HCT116 (cell line): ENCODE results near the gene ANO2. TPM values are rescaled to one million over a fixed set of nuclear protein-coding genes. Genes with fewer than 3 reads are reported as not detected.
"Not testable (repeated sequence)": the region's sequence is repeated elsewhere in the genome, so short reads cannot be mapped to it uniquely, and the experiment has no call there.

Experiments used
- ATAC-seq: fragments of 200-7000 bp; cut with Tn5 transposase; 2 replicates; pipeline ENCODE4 v1.9.1; 2020; ENCODE audit warnings: mild to moderate bottlenecking, moderate library complexity
- BruUV-seq: library from RNA; stranded (reverse); fragments of 400-500 nt; replicated peaks from 2 replicates; lab custom pipeline; 2021; lab: Mats Ljungman, UMichigan
- CTCF ChIA-PET: fragments of 300-600 bp; sonication (Branson Sonifier 250); formaldehyde crosslinking; loops from one replicate; lab custom pipeline; 2021; ENCODE audit warnings: antibody characterized with exemption; lab: Charles Lee
- POLR2A ChIA-PET: fragments of 300-600, 350-600 bp; sonication (Branson Sonifier 250); formaldehyde crosslinking; loops from one replicate; lab custom pipeline; 2021; ENCODE audit warnings: antibody characterized with exemption; lab: Charles Lee
- RAD21 ChIA-PET, 2 experiments: fragments of 300-600 bp; sonication (Branson Sonifier 250); formaldehyde crosslinking; loops; one replicate each; lab custom pipeline; 2023; ENCODE audit warnings: low total read pairs in 2 of 2; ENCODE audit not compliant: uncharacterized antibody in 2 of 2, unreplicated experiment in 2 of 2, low non-redundant PET in 1 of 2; lab: Charles Lee
- DNase-seq: peaks from one replicate; pipeline ENCODE4 v3.0.0-alpha.2; 2010; ENCODE audit warnings: low read depth, low spot score
- H2AFZ ChIP-seq: fragments of 200-600 bp; shearing (Covaris generic), sonication (generic); 2 replicates; pipeline ENCODE4 v1.6.1; 2017; ENCODE audit warnings: low read depth, mixed run types, mixed read lengths, antibody characterized with exemption, low read length; ENCODE audit not compliant: poor library complexity, severe bottlenecking
- H3K27ac ChIP-seq: 2 replicates; pipeline ENCODE4 v1.5.1; 2012; ENCODE audit warnings: low read depth, low read length
- H3K27me3 ChIP-seq: fragments of 200-600 bp; sonication (generic); 2 replicates; pipeline ENCODE4 v1.6.1; 2016; ENCODE audit warnings: mixed run types, low read length, mixed read lengths; ENCODE audit not compliant: insufficient read depth
- H3K36me3 ChIP-seq, 2 experiments: fragments of 200-500 bp in 1 of 2; fragments of 200-600 bp in 1 of 2; sonication (Bioruptor generic) in 1 of 2; sonication (generic) in 1 of 2; 2 replicates each; pipeline versions ENCODE4 v1.5.1 to v1.6.1; 2014 to 2016; ENCODE audit warnings: low read length in 2 of 2, inconsistent platforms in 1 of 2, mixed read lengths in 1 of 2, mixed run types in 1 of 2; ENCODE audit not compliant: insufficient read depth in 2 of 2, control insufficient read depth in 1 of 2
- H3K4me1 ChIP-seq, 2 experiments: fragments of 200-600 bp in 1 of 2; sonication (generic) in 1 of 2; 2 replicates each; pipeline versions ENCODE4 v1.5.1 to v1.6.1; 2012 to 2017; ENCODE audit warnings: low read length in 2 of 2, inconsistent platforms in 1 of 2, mild to moderate bottlenecking in 1 of 2, mixed read lengths in 1 of 2, mixed run types in 1 of 2, moderate library complexity in 1 of 2; ENCODE audit not compliant: insufficient read depth in 2 of 2, control insufficient read depth in 1 of 2
- H3K4me2 ChIP-seq: fragments of 200-600 bp; sonication (generic); 2 replicates; pipeline ENCODE4 v1.6.1; 2017; ENCODE audit warnings: mixed run types, low read length, mixed read lengths
- H3K4me3 ChIP-seq, 2 experiments: fragments of 200-600 bp in 1 of 2; sonication (generic) in 1 of 2; replicated peaks in 1 of 2; 2 replicates each; pipeline ENCODE4 v1.5.1; 2011 to 2016; ENCODE audit warnings: low read length in 2 of 2, control low read depth in 1 of 2, low read depth in 1 of 2, mild to moderate bottlenecking in 1 of 2, mixed read lengths in 1 of 2, mixed run types in 1 of 2
- H3K79me2 ChIP-seq: fragments of 200-600 bp; sonication (generic); 2 replicates; pipeline ENCODE4 v1.6.1; 2017; ENCODE audit warnings: mild to moderate bottlenecking, mixed run types, low read length, moderate library complexity, mixed read lengths; ENCODE audit not compliant: insufficient read depth
- H3K9ac ChIP-seq: fragments of 200-600 bp; sonication (generic); 2 replicates; pipeline ENCODE4 v1.6.1; 2016; ENCODE audit warnings: low read length, mixed read lengths
- H3K9me2 ChIP-seq: fragments of 200-600 bp; sonication (generic), shearing (Covaris generic); 2 replicates; pipeline ENCODE4 v1.6.1; 2017; ENCODE audit warnings: mixed run types, mild to moderate bottlenecking, moderate library complexity; ENCODE audit not compliant: insufficient read depth
- H3K9me3 ChIP-seq, 2 experiments: fragments of 200-500 bp in 1 of 2; fragments of 200-600 bp in 1 of 2; sonication (Bioruptor generic) in 1 of 2; sonication (generic) in 1 of 2; 2 replicates each; pipeline ENCODE4 v1.6.1; 2014 to 2017; ENCODE audit warnings: low read length in 2 of 2, mixed read lengths in 2 of 2, inconsistent platforms in 1 of 2, low read depth in 1 of 2, mild to moderate bottlenecking in 1 of 2, mixed run types in 1 of 2, moderate library complexity in 1 of 2; ENCODE audit not compliant: control insufficient read depth in 1 of 2, insufficient read depth in 1 of 2
- H4K20me1 ChIP-seq: fragments of 200-600 bp; sonication (generic), shearing (Covaris generic); 2 replicates; pipeline ENCODE4 v1.6.1; 2017; ENCODE audit warnings: mixed run types, mild to moderate bottlenecking, moderate library complexity; ENCODE audit not compliant: insufficient read depth
- CEBPB ChIP-seq: IDR thresholded peaks from 2 replicates; pipeline ENCODE4 v1.6.1; 2012; ENCODE audit warnings: low read depth
- EZH2 ChIP-seq: fragments of 200-600 bp; sonication (generic); IDR thresholded peaks from 2 replicates; pipeline ENCODE4 v1.6.1; 2017; ENCODE audit warnings: antibody characterized with exemption, mixed run types
- EZH2phosphoT487 ChIP-seq: fragments of 200-600 bp; IDR thresholded peaks from 2 replicates; pipeline ENCODE4 v1.6.1; 2018; ENCODE audit warnings: antibody characterized with exemption, borderline replicate concordance
- POLR2AphosphoS5 ChIP-seq: IDR thresholded peaks from 2 replicates; pipeline ENCODE4 v1.6.1; 2011; ENCODE audit warnings: mild to moderate bottlenecking, low read depth, low read length, moderate library complexity
- SP1 ChIP-seq: IDR thresholded peaks from 2 replicates; pipeline ENCODE4 v1.6.1; 2012; ENCODE audit warnings: low read depth
- TCF7L2 ChIP-seq: IDR thresholded peaks from 2 replicates; pipeline ENCODE4 v1.7.0; 2011; ENCODE audit warnings: borderline replicate concordance, inconsistent platforms; ENCODE audit not compliant: insufficient read depth, insufficient read length; ENCODE audit errors: extremely low read depth
- ZNF274 ChIP-seq: fragments of 200-500 bp; sonication (Bioruptor generic); IDR thresholded peaks from 2 replicates; pipeline ENCODE4 v1.6.1; 2014; ENCODE audit warnings: mild to moderate bottlenecking, low read depth, low read length, inconsistent platforms
- intact Hi-C: fragments of 100-400 bp; cut with micrococcal nuclease; formaldehyde crosslinking; loops from 2 replicates; pipeline ENCODE4 v1.10.0; 2022
- total RNA-seq: library from RNA; stranded (reverse); gene quantifications from one replicate; pipeline ENCODE4 v1.2.1, GENCODE V29; 2021; ENCODE audit not compliant: unreplicated experiment
- TF ChIP-seq, protein P1 (sequence below): IDR thresholded peaks from 2 replicates; pipeline ENCODE4 v1.6.1; 2011; ENCODE audit warnings: mild to moderate bottlenecking, low read length, moderate library complexity; ENCODE audit not compliant: insufficient replicate concordance; ENCODE audit errors: extremely low read depth
- TF ChIP-seq, protein P2 (sequence below): IDR thresholded peaks from 2 replicates; pipeline ENCODE4 v1.6.1; 2012

The ANO2 gene
- total RNA-seq, 1 experiment from 2014 or later = not detected

DNA sequence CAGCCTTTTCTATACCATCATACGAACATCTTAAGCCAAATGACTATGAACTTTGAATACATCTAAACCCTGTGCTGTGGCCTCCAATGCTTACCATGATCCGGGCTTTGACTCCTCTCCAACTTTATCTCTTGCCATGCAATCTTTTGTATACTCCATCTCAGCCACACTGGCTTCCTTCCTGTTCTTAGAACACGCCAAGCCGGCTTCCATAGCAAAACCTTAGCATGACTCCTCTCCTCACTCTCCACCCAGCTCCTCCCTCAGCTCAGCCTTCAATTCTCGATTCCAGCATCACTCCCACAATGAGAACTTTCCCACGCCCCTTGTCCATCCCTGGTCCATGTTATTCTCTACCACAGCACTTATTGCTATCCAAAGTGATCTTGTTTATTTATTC lies 284.8 kb downstream of the ANO2 start:
- Histone ChIP-seq H3K4me2 (no peak overlapping the region), H2AFZ (no peak overlapping the region), H3K4me3 (no peak overlapping the region), H3K27ac (no peak overlapping the region), H3K9me3 (no peaks in the 10 kb centered on the region), H3K4me1 (no peaks in the 10 kb centered on the region), H4K20me1 (no peaks in the 10 kb centered on the region), H3K27me3 (peaks cover 14% of the 10 kb centered on the region), H3K79me2 (no peaks in the 10 kb centered on the region), H3K9ac (no peak overlapping the region), H3K9me2 (no peaks in the 10 kb centered on the region), H3K36me3 (no peaks in the 10 kb centered on the region)
- DNase-seq (no peak), ATAC-seq (no peak)
- ChIA-PET CTCF (no interaction called here), POLR2A (no interaction called here), RAD21 (no interaction called here)
- intact Hi-C loops = no loop called here
- no peak for TF ChIP-seq SP1
- TF ChIP-seq CEBPB = no peak
- no peak for TF ChIP-seq ZNF274
- TF ChIP-seq, protein P1, sequence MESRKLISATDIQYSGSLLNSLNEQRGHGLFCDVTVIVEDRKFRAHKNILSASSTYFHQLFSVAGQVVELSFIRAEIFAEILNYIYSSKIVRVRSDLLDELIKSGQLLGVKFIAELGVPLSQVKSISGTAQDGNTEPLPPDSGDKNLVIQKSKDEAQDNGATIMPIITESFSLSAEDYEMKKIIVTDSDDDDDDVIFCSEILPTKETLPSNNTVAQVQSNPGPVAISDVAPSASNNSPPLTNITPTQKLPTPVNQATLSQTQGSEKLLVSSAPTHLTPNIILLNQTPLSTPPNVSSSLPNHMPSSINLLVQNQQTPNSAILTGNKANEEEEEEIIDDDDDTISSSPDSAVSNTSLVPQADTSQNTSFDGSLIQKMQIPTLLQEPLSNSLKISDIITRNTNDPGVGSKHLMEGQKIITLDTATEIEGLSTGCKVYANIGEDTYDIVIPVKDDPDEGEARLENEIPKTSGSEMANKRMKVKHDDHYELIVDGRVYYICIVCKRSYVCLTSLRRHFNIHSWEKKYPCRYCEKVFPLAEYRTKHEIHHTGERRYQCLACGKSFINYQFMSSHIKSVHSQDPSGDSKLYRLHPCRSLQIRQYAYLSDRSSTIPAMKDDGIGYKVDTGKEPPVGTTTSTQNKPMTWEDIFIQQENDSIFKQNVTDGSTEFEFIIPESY = no peak
- no peak for TF ChIP-seq TCF7L2
- TF ChIP-seq, protein P2, sequence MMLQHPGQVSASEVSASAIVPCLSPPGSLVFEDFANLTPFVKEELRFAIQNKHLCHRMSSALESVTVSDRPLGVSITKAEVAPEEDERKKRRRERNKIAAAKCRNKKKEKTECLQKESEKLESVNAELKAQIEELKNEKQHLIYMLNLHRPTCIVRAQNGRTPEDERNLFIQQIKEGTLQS = no peak
- TF ChIP-seq POLR2AphosphoS5 = no peak
- no peak for TF ChIP-seq EZH2phosphoT487
- TF ChIP-seq EZH2 = no peak
- BruUV-seq = no TSS peak

DNA sequence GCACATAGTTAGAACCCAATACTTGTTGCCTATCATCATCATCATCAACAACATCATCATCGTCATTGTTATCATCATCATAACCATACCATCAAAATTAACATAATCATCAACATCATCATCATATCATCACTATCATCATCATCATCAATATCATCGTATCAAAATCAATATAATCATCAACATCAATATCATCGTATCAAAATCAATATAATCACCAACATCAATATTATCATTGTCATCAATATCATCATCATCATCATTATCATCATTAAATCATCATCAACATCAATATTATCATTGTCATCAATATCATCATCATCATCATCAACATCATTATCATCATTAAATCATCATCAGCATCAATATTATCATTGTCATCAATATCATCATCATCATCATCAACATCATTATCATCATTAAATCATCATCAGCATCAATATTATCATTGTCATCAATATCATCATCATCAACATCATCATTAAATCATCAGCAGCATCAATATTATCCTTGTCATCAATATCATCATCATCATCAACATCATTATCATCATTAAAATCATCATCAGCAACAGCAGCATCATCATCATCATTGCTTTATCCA lies 286.6 kb downstream of the ANO2 start:
- H3K36me3 ChIP-seq, H3K79me2 ChIP-seq, H3K4me2 ChIP-seq, intact Hi-C loops, H3K9ac ChIP-seq, RAD21 ChIA-PET, H3K9me2 ChIP-seq, H2AFZ ChIP-seq, DNase-seq, H3K4me3 ChIP-seq, H4K20me1 ChIP-seq, POLR2A ChIA-PET, H3K4me1 ChIP-seq, BruUV-seq, H3K9me3 ChIP-seq, ATAC-seq, H3K27ac ChIP-seq: not testable (repeated sequence)
- CTCF ChIA-PET = interaction anchor here (1.0 kb wide), 1 partner anchor 10 kb away, joined by 3 read pairs; no protein-coding TSS in a partner anchor
- H3K27me3 ChIP-seq = peaks cover 23% of the 10 kb centered on the region
